Esophagus squamous epithelium (tissue), 5 donors: ENCODE data around the gene RIN2. TPM values are rescaled to one million over a fixed set of nuclear protein-coding genes. Genes with fewer than 3 reads are reported as not detected.
"Not testable (repeated sequence)": the region's sequence is repeated elsewhere in the genome, so short reads cannot be mapped to it uniquely, and the experiment has no call there.

ENCODE experiments used
- DNase-seq: peaks from one replicate; lab custom pipeline; 2025; lab: John Stamatoyannopoulos, UW
- H3K27ac ChIP-seq, 4 donors: fragments of 200-600 bp; sonication (generic); one replicate each; pipeline ENCODE4 v1.5.1; 2016 to 2019; ENCODE audit warnings: mild to moderate bottlenecking in 1 of 4
- H3K27me3 ChIP-seq, 4 donors: fragments of 200-600 bp; sonication (generic); 1 replicate in 3 of 4; 2 replicates in 1 of 4; pipeline versions ENCODE4 v1.5.1 to v1.6.0; 2017 to 2021; ENCODE audit warnings: antibody characterized with exemption in 1 of 4
- H3K36me3 ChIP-seq, 3 donors: fragments of 200-600 bp; sonication (generic); one replicate each; pipeline ENCODE4 v1.5.1; 2016 to 2019
- H3K4me1 ChIP-seq, 3 donors: fragments of 200-600 bp; sonication (generic); one replicate each; pipeline ENCODE4 v1.5.1; 2017 to 2019
- H3K4me3 ChIP-seq, 4 donors: fragments of 200-600 bp; sonication (generic); 1 replicate in 3 of 4; 2 replicates in 1 of 4; pipeline ENCODE4 v1.5.1; 2016 to 2019; ENCODE audit warnings: mild to moderate bottlenecking in 2 of 4, moderate library complexity in 1 of 4
- H3K9me3 ChIP-seq, 3 donors: fragments of 200-600 bp; sonication (generic); one replicate each; pipeline ENCODE4 v1.5.1; 2016 to 2019
- POLR2A ChIP-seq, 4 donors: fragments of 450-650 bp; IDR thresholded peaks; one replicate each; pipeline ENCODE4 v1.6.1; 2017; ENCODE audit warnings: antibody characterized with exemption in 4 of 4, mild to moderate bottlenecking in 4 of 4, moderate library complexity in 3 of 4
- WGBS, 2 donors: methylation state at CpG; one replicate each; pipeline ENCODE4 v1.1.5; 2018; 5-methylcytosine and 5-hydroxymethylcytosine counted together
- intact Hi-C: fragments of 100-400 bp; cut with DNase I; formaldehyde crosslinking; loops from one replicate; pipeline ENCODE4 v1.15.0; 2022
- total RNA-seq, 4 donors: library from RNA; depleted of rRNA; stranded (reverse); fragments of >200 nt; gene quantifications; one replicate each; pipeline ENCODE4 v1.1.0, GENCODE V29; 2016
- TF ChIP-seq, protein P1 (sequence below), 6 experiments: fragments of 450-650 bp in 4 of 6; fragments of 200-600 bp in 2 of 6; sonication (generic) in 2 of 6; IDR thresholded peaks; one replicate each; pipeline ENCODE4 v1.5.1; 2016 to 2019; ENCODE audit warnings: antibody characterized with exemption in 6 of 6, mild to moderate bottlenecking in 4 of 6, moderate library complexity in 4 of 6
- donor health status: DM: yes; HTN: yes; CAD: no.

The RIN2 gene
- total RNA-seq, 4 donors from 2014 or later: 29.5 to 77.4 (median 50.8) TPM

GRCh38 chr20:19750907-19751636, 7.0 kb upstream of the RIN2 start:
- no peaks in the 10 kb centered on the region for H3K36me3 ChIP-seq
- peak overlapping the region; percentile 71 to 84 (median 80) for H3K27ac ChIP-seq
- no peaks in the 10 kb centered on the region for H3K9me3 ChIP-seq
- no peak overlapping the region for H3K4me3 ChIP-seq
- intact Hi-C loops: no loop called here
- no peak for DNase-seq
- TF ChIP-seq POLR2A (IDR thresholded peaks at IDR 0.05): no peak
- TF ChIP-seq, protein P1, sequence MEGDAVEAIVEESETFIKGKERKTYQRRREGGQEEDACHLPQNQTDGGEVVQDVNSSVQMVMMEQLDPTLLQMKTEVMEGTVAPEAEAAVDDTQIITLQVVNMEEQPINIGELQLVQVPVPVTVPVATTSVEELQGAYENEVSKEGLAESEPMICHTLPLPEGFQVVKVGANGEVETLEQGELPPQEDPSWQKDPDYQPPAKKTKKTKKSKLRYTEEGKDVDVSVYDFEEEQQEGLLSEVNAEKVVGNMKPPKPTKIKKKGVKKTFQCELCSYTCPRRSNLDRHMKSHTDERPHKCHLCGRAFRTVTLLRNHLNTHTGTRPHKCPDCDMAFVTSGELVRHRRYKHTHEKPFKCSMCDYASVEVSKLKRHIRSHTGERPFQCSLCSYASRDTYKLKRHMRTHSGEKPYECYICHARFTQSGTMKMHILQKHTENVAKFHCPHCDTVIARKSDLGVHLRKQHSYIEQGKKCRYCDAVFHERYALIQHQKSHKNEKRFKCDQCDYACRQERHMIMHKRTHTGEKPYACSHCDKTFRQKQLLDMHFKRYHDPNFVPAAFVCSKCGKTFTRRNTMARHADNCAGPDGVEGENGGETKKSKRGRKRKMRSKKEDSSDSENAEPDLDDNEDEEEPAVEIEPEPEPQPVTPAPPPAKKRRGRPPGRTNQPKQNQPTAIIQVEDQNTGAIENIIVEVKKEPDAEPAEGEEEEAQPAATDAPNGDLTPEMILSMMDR (IDR thresholded peaks at IDR 0.05): no peak
- peaks cover 0 to 25% (median 11%) of the 10 kb centered on the region in 3 donors for H3K4me1 ChIP-seq
- WGBS, 2 donors: 28 to 52% methylated on average over 3 to 5 of the region's 5 CpGs
- H3K27me3 ChIP-seq: no peaks in the 10 kb centered on the region

- Histone ChIP-seq H3K4me1 (peaks cover 15 to 42% (median 18%) of the 10 kb centered on the region in 3 donors), H3K4me3 (peak overlapping the region in 1 of 4 donors; percentile 7)
- intact Hi-C loops, H3K27me3 ChIP-seq, H3K9me3 ChIP-seq, H3K27ac ChIP-seq, H3K36me3 ChIP-seq, DNase-seq: not testable (repeated sequence)
- WGBS, 2 donors: 88 to 92% methylated on average over 2 to 12 of the region's 14 CpGs
Measured at GRCh38 chr20:19754201-19754600, 3.9 kb upstream of the RIN2 start.

- Histone ChIP-seq H3K4me3 (peak overlapping the region; percentile 74 to 91 (median 88)), H3K27me3 (peaks cover 0 to 6% (median 0%) of the 10 kb centered on the region in 4 donors), H3K9me3 (no peaks in the 10 kb centered on the region), H3K4me1 (peaks cover 15 to 44% (median 22%) of the 10 kb centered on the region in 3 donors), H3K36me3 (no peaks in the 10 kb centered on the region), H3K27ac (peak overlapping the region; percentile 92 to 96 (median 94))
- TF ChIP-seq, protein P1 (IDR thresholded peaks at IDR 0.05): no peak
- no peak for TF ChIP-seq POLR2A (IDR thresholded peaks at IDR 0.05)
- intact Hi-C loops: no loop called here
- WGBS, 2 donors: 25 to 44% methylated on average over 10 to 11 of the region's 22 CpGs
- no peak for DNase-seq
Measured at GRCh38 chr20:19756761-19757486, 1.1 kb upstream of the RIN2 start.

- Histone ChIP-seq H3K27me3 (peaks cover 0 to 6% (median 0%) of the 10 kb centered on the region in 4 donors), H3K36me3 (no peaks in the 10 kb centered on the region), H3K4me3 (peak overlapping the region; percentile 74 to 91 (median 88)), H3K27ac (peak overlapping the region; percentile 92 to 96 (median 94)), H3K4me1 (peaks cover 15 to 46% (median 22%) of the 10 kb centered on the region in 3 donors), H3K9me3 (no peaks in the 10 kb centered on the region)
- DNase-seq: peak; percentile 38
- TF ChIP-seq POLR2A (IDR thresholded peaks at IDR 0.05): peak in 2 of 4 donors; percentile 47 to 58
- TF ChIP-seq, protein P1 (IDR thresholded peaks at IDR 0.05): no peak
- intact Hi-C loops: no loop called here
- 0 to 2% methylated on average over 3 to 9 of the region's 45 CpGs for WGBS, 2 donors
Measured at GRCh38 chr20:19757487-19758132, 448 bp upstream of the RIN2 start.

GRCh38 chr20:19758501-19759331, 658 bp downstream of the RIN2 start:
- H3K4me3 ChIP-seq: peak overlapping the region; percentile 74 to 91 (median 88)
- H3K4me1 ChIP-seq: peaks cover 15 to 46% (median 22%) of the 10 kb centered on the region in 3 donors
- DNase-seq: no peak
- TF ChIP-seq, protein P1 (IDR thresholded peaks at IDR 0.05): peak in 3 of 6 experiments; percentile 9 to 21 (median 9)
- TF ChIP-seq POLR2A (IDR thresholded peaks at IDR 0.05): no peak
- no peaks in the 10 kb centered on the region for H3K36me3 ChIP-seq
- no peaks in the 10 kb centered on the region for H3K9me3 ChIP-seq
- H3K27ac ChIP-seq: peak overlapping the region; percentile 92 to 96 (median 94)
- H3K27me3 ChIP-seq: peaks cover 0 to 6% (median 0%) of the 10 kb centered on the region in 4 donors
- WGBS, 2 donors: 0 to 4% methylated on average over 9 to 16 of the region's 54 CpGs
- intact Hi-C loops: no loop called here
